ENCODE data around the gene CDK8. TPM values are rescaled to one million over a fixed set of nuclear protein-coding genes. Genes with fewer than 3 reads are reported as not detected.

CDK8 gene
- total and polyA plus RNA-seq, 9 of the 15 experiments (the other 6 are each of a cell fraction or from before 2014, with no cell fraction given): 11.3 to 33.7 (median 20.3) TPM

GRCh38 chr13:26213345-26213744 lies 40.6 kb upstream of the CDK8 start:
- H4K20me1 ChIP-seq (replicated peaks; ENCODE audit: control insufficient read depth, insufficient read depth, low read length): no peaks in the 10 kb centered on the region
- H3K36me3 ChIP-seq (ENCODE audit: control insufficient read depth, insufficient read depth, low read length): peaks cover 76% of the 10 kb centered on the region
- H3K4me3 ChIP-seq: no peak overlapping the region
- BruUV-seq (replicated peaks): no TSS peak
- no peaks in the 10 kb centered on the region for H3K79me2 ChIP-seq (ENCODE audit: control insufficient read depth, insufficient read depth, low read length)
- no peak for ATAC-seq
- in situ Hi-C loops (cut with MboI) (no loop called here), intact Hi-C loops (cut with micrococcal nuclease) (no loop called here)
- no peak for DNase-seq (ENCODE audit: extremely low read depth in 1 of 4, low spot score in 3 of 4)
- ChIA-PET CTCF (ENCODE audit: low intra/inter-chr PET ratio) (no interaction called here), POLR2A (interaction anchor here (0.8 to 1.0 kb wide), 2 partner anchors 9 to 14 kb away, joined by 3 to 5 read pairs; partner anchors contain the start of gene RNF6)
- H3K4me2 ChIP-seq (ENCODE audit: insufficient read depth, low read length): no peak overlapping the region
- 19% methylated on average over 1 of the region's 1 CpG for WGBS (ENCODE audit: insufficient coverage, low coverage, missing lambda C conversion rate)
- no peaks in the 10 kb centered on the region for H3K9me1 ChIP-seq (ENCODE audit: control insufficient read depth, insufficient read depth, low read length)
- H3K27me3 ChIP-seq (ENCODE audit: control insufficient read depth in 2 of 2, insufficient read depth in 2 of 2, low read length in 2 of 2): no peaks in the 10 kb centered on the region
- H3K9ac ChIP-seq (ENCODE audit: insufficient read depth in 1 of 2, low read depth in 2 of 2, low read length in 2 of 2): no peak overlapping the region
- H3K4me1 ChIP-seq (replicated peaks in 1 of 2; ENCODE audit: control insufficient read depth in 2 of 2, insufficient read depth in 2 of 2, low read length in 2 of 2): no peaks in the 10 kb centered on the region
- no peaks in the 10 kb centered on the region for H3K9me3 ChIP-seq (replicated peaks; ENCODE audit: control insufficient read depth, insufficient read depth, low read depth, low read length)
- no peak overlapping the region for H2AFZ ChIP-seq (ENCODE audit: low read depth, low read length)
- TF ChIP-seq MAFF (IDR thresholded peaks at IDR 0.05; ENCODE audit: low read length) (0 out of 2 replicates have a peak, but pooled peaks have one; percentile 14), MAFK (IDR thresholded peaks at IDR 0.05; ENCODE audit: low read length) (peak; percentile 21; the same call in 1 of the 2 replicates), MBD1 (CRISPR knock-in tag; IDR thresholded peaks at IDR 0.05) (no peak), C11orf30 (IDR thresholded peaks at IDR 0.05; ENCODE audit: low read depth) (0 out of 2 replicates have a peak, but pooled peaks have one; percentile 18), ZNF316 (IDR thresholded peaks at IDR 0.05) (peak; percentile 55; the same call in 1 of the 2 replicates)
- FAIRE-seq: no peak
- H3K27ac ChIP-seq (ENCODE audit: extremely low read depth, low read depth, low read length): no peak overlapping the region

All from K562 (cell line).